Testis (tissue), 3 donors: ENCODE measurements around the gene PSTPIP2. TPM values are rescaled to one million over a fixed set of nuclear protein-coding genes. Genes with fewer than 3 reads are reported as not detected.
"Not testable (repeated sequence)": the region's sequence is repeated elsewhere in the genome, so short reads cannot be mapped to it uniquely, and the experiment has no call there.

Experiments
- DNase-seq: peaks from one replicate; pipeline ENCODE4 v3.0.0-alpha.2; 2019
- H3K27ac ChIP-seq, 2 donors: fragments of 200-600 bp; sonication (generic); one replicate each; pipeline ENCODE4 v1.5.1; 2019
- H3K27me3 ChIP-seq: fragments of 200-600 bp; sonication (generic); one replicate; pipeline ENCODE4 v1.5.1; 2019
- H3K36me3 ChIP-seq: fragments of 200-600 bp; sonication (generic); one replicate; pipeline ENCODE4 v1.5.1; 2017; ENCODE audit warnings: low read depth; ENCODE audit errors: missing control alignments
- H3K4me1 ChIP-seq: fragments of 200-600 bp; sonication (generic); one replicate; pipeline ENCODE4 v1.5.1; 2019
- H3K4me3 ChIP-seq, 2 donors: fragments of 200-600 bp; sonication (generic); one replicate each; pipeline ENCODE4 v1.5.1; 2017 to 2019
- H3K9me3 ChIP-seq: fragments of 200-600 bp; sonication (generic); one replicate; pipeline ENCODE4 v1.5.1; 2017
- CTCF ChIP-seq, 3 experiments: fragments of 450-650 bp in 2 of 3; fragments of 200-600 bp in 1 of 3; sonication (generic) in 1 of 3; IDR thresholded peaks; one replicate each; pipeline ENCODE4 v1.5.1; 2016 to 2019; ENCODE audit warnings: antibody characterized with exemption in 3 of 3, mild to moderate bottlenecking in 2 of 3, moderate library complexity in 1 of 3
- POLR2A ChIP-seq: fragments of 450-650 bp; IDR thresholded peaks from one replicate; pipeline ENCODE4 v1.6.1; 2017; ENCODE audit warnings: antibody characterized with exemption, mild to moderate bottlenecking, moderate library complexity
- WGBS, 2 donors: methylation state at CpG; one replicate each; pipeline ENCODE4 v1.1.5; 2018; 5-methylcytosine and 5-hydroxymethylcytosine counted together
- intact Hi-C: fragments of 100-400 bp; cut with DNase I; formaldehyde crosslinking; loops from one replicate; pipeline ENCODE4 v1.15.1; 2023; ENCODE audit warnings: low total_unique reads
- polyA plus RNA-seq: library from polyadenylated mRNA; stranded (reverse); fragments of 350-450 nt; fragmentation: Illumina TruSeq; extraction: RNeasy Lipid Tissue Mini Kit (QIAGEN cat#74804); gene quantifications from one replicate; pipeline ENCODE4 v1.2.3, GENCODE V29; 2014; ENCODE audit warnings: low read depth, low replicate concordance; ENCODE audit not compliant: insufficient read depth
- total RNA-seq, 2 donors: library from RNA; depleted of rRNA; stranded (reverse); fragments of >200 nt; gene quantifications; one replicate each; pipeline ENCODE4 v1.2.3, GENCODE V29; 2016

Gene PSTPIP2
- total and polyA plus RNA-seq, 3 donors from 2014 or later, result 2.5 to 5.0 (median 3.5) TPM

- WGBS, 2 donors, result 91 to 97% methylated on average over 5 of the region's 5 CpGs
- intact Hi-C loops, result no loop called here
- Histone ChIP-seq H3K27ac (no peak overlapping the region), H3K36me3 (no peaks in the 10 kb centered on the region), H3K4me3 (no peak overlapping the region), H3K4me1 (no peaks in the 10 kb centered on the region), H3K9me3 (no peaks in the 10 kb centered on the region), H3K27me3 (no peaks in the 10 kb centered on the region)
- DNase-seq, result no peak
- TF ChIP-seq POLR2A, result no peak
- no peak for TF ChIP-seq CTCF (IDR thresholded peaks at IDR 0.05)
Observed at GRCh38 chr18:46050268-46050667, 21.8 kb downstream of the PSTPIP2 start.

- Histone ChIP-seq H3K9me3 (no peaks in the 10 kb centered on the region), H3K4me3 (no peak overlapping the region), H3K36me3 (no peaks in the 10 kb centered on the region), H3K4me1 (no peaks in the 10 kb centered on the region), H3K27me3 (no peaks in the 10 kb centered on the region), H3K27ac (no peak overlapping the region)
- no peak for DNase-seq
- TF ChIP-seq POLR2A (no peak), CTCF (IDR thresholded peaks at IDR 0.05) (no peak)
- 93 to 100% methylated on average over 1 of the region's 1 CpG for WGBS, 2 donors
- intact Hi-C loops, result no loop called here
Observed at GRCh38 chr18:46048641-46049040, 23.4 kb downstream of the PSTPIP2 start.

DNA sequence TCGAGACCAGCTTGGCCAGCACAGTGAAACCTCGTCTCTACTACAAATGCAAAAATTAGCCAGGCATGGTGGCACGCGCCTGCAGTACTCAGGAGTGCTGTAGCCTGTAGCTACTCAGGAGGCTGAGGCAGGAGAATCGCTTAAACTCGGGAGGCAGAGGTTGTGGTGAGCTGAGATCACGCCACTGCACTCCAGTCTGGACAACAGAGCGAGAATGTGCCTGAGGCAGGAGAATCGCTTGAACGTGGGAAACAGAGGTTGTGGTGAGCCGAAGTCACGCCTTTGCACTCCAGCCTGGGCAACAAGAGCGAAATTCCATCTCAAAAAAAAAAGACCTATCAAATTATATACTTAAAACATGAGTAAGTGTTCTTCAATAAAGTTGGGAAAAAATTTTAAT lies 24.7 kb downstream of the PSTPIP2 start:
- H3K9me3 ChIP-seq, H3K27ac ChIP-seq, intact Hi-C loops, H3K4me1 ChIP-seq, H3K36me3 ChIP-seq, DNase-seq, H3K27me3 ChIP-seq, H3K4me3 ChIP-seq: not testable (repeated sequence)
- WGBS, 2 donors, result 90 to 97% methylated on average over 13 of the region's 13 CpGs

- no peaks in the 10 kb centered on the region for H3K27me3 ChIP-seq
- WGBS, 2 donors, result 93 to 97% methylated on average over 2 of the region's 2 CpGs
- H3K4me1 ChIP-seq, result no peaks in the 10 kb centered on the region
- no peak for DNase-seq
- no peaks in the 10 kb centered on the region for H3K9me3 ChIP-seq
- no peak overlapping the region for H3K4me3 ChIP-seq
- H3K36me3 ChIP-seq, result no peaks in the 10 kb centered on the region
- H3K27ac ChIP-seq, result no peak overlapping the region
- no peak for TF ChIP-seq POLR2A
- TF ChIP-seq CTCF (IDR thresholded peaks at IDR 0.05), result no peak
- intact Hi-C loops, result no loop called here
Observed at GRCh38 chr18:46046688-46047087, 25.4 kb downstream of the PSTPIP2 start.

GRCh38 chr18:46046126-46046525 lies 25.9 kb downstream of the PSTPIP2 start:
- Histone ChIP-seq H3K27me3 (no peaks in the 10 kb centered on the region), H3K4me3 (no peak overlapping the region), H3K36me3 (no peaks in the 10 kb centered on the region), H3K9me3 (no peaks in the 10 kb centered on the region), H3K27ac (no peak overlapping the region), H3K4me1 (no peaks in the 10 kb centered on the region)
- TF ChIP-seq CTCF (IDR thresholded peaks at IDR 0.05) (no peak), POLR2A (no peak)
- intact Hi-C loops, result no loop called here
- 91 to 98% methylated on average over 6 of the region's 6 CpGs for WGBS, 2 donors
- no peak for DNase-seq
